WERI-Rb-1 (cell line): ENCODE results near the gene CCDC24.

Experiments
- DNase-seq: peaks from one replicate; pipeline ENCODE4 v3.0.0-alpha.2; 2020
- H3K27ac ChIP-seq: fragments of 250-450 bp; sonication (Bioruptor Pico); 2 replicates; pipeline ENCODE4 v1.5.1; 2020; ENCODE audit warnings: mild to moderate bottlenecking, moderate library complexity
- H3K27me3 ChIP-seq: fragments of 250-450 bp; sonication (Bioruptor Pico); 2 replicates; pipeline ENCODE4 v1.5.1; 2021; ENCODE audit warnings: mild to moderate bottlenecking, low read depth, moderate library complexity; ENCODE audit not compliant: insufficient read depth, severe bottlenecking
- H3K36me3 ChIP-seq: fragments of 250-450 bp; sonication (Bioruptor Pico); 2 replicates; pipeline ENCODE4 v1.5.1; 2020; ENCODE audit warnings: mild to moderate bottlenecking, moderate library complexity
- H3K4me3 ChIP-seq: 2 replicates; pipeline ENCODE4 v1.5.1; 2011; ENCODE audit warnings: low read depth, mild to moderate bottlenecking, control low read depth, low read length
- H3K9me3 ChIP-seq: fragments of 250-450 bp; sonication (Bioruptor Pico); 2 replicates; pipeline ENCODE4 v1.5.1; 2021; ENCODE audit warnings: mild to moderate bottlenecking, moderate library complexity; ENCODE audit not compliant: severe bottlenecking
- CTCF ChIP-seq: IDR thresholded peaks from 2 replicates; pipeline ENCODE4 v1.5.1; 2011; ENCODE audit warnings: low read depth, mild to moderate bottlenecking, control low read depth, inconsistent platforms, low read length

Gene CCDC24

GRCh38 chr1:44015206-44015605, 23.8 kb downstream of the CCDC24 start:
- Histone ChIP-seq H3K36me3 (no peaks in the 10 kb centered on the region), H3K27ac (no peak overlapping the region; the same call in 1 of the 2 replicates), H3K27me3 (no peaks in the 10 kb centered on the region), H3K9me3 (no peaks in the 10 kb centered on the region), H3K4me3 (no peak overlapping the region)
- no peak for TF ChIP-seq CTCF
- no peak for DNase-seq

- H3K27me3 ChIP-seq: no peaks in the 10 kb centered on the region
- H3K36me3 ChIP-seq: no peaks in the 10 kb centered on the region
- TF ChIP-seq CTCF: no peak
- no peaks in the 10 kb centered on the region for H3K9me3 ChIP-seq
- H3K4me3 ChIP-seq: no peak overlapping the region
- DNase-seq: no peak
- H3K27ac ChIP-seq: no peak overlapping the region
Measured at GRCh38 chr1:44016041-44016889, 24.9 kb downstream of the CCDC24 start.

GRCh38 chr1:44016890-44017400, 25.5 kb downstream of the CCDC24 start:
- no peak overlapping the region for H3K4me3 ChIP-seq
- TF ChIP-seq CTCF: no peak
- DNase-seq: no peak
- H3K27me3 ChIP-seq: no peaks in the 10 kb centered on the region
- no peaks in the 10 kb centered on the region for H3K9me3 ChIP-seq
- no peak overlapping the region for H3K27ac ChIP-seq
- H3K36me3 ChIP-seq: no peaks in the 10 kb centered on the region

GRCh38 chr1:44019466-44019948, 28.1 kb downstream of the CCDC24 start:
- Histone ChIP-seq H3K27me3 (no peaks in the 10 kb centered on the region), H3K27ac (no peak overlapping the region), H3K36me3 (no peaks in the 10 kb centered on the region; the same call in 1 of the 2 replicates), H3K9me3 (no peaks in the 10 kb centered on the region), H3K4me3 (no peak overlapping the region)
- TF ChIP-seq CTCF: no peak
- no peak for DNase-seq

- no peak for TF ChIP-seq CTCF
- Histone ChIP-seq H3K4me3 (no peak overlapping the region), H3K9me3 (no peaks in the 10 kb centered on the region), H3K36me3 (no peaks in the 10 kb centered on the region; the same call in 1 of the 2 replicates), H3K27me3 (no peaks in the 10 kb centered on the region), H3K27ac (no peak overlapping the region)
- no peak for DNase-seq
Measured at GRCh38 chr1:44020464-44020863, 29.1 kb downstream of the CCDC24 start.
